K562 treated with DMSO at 1 percent for 12 hours (cell line): ENCODE data around the gene MBD3L1. TPM values are rescaled to one million over a fixed set of nuclear protein-coding genes. Genes with fewer than 3 reads are reported as not detected.

Source experiments
- total RNA-seq: library from RNA; unstranded; fragments of 300-600 nt; gene quantifications from 2 replicates; pipeline ENCODE4 v1.2.3, GENCODE V29; 2022; ENCODE audit not compliant: insufficient read depth

MBD3L1 gene
- total RNA-seq = not detected in 2 replicates

GRCh38 chr19:8832132-8833021 is at the start of gene MBD3L1, which contains the start of gene ZNF558:
TSS of gene MBD3L1 (plus strand) at chr19:8832377. CDS start at chr19:8842679, 10,302 bp downstream.
TSS of gene ZNF558 (minus strand) at chr19:8832304. CDS start at chr19:8822659, 9,645 bp downstream.

Other genes starting within 250 kb of the MBD3L1 start
- 0.41 TPM in 1 of 2 replicates, not detected in the other for gene ADAMTS10, start 221.7 kb upstream of the MBD3L1 start, total RNA-seq
- not detected in 2 replicates for gene NFILZ, start 201.7 kb upstream of the MBD3L1 start, total RNA-seq
- gene ACTL9, start 133.6 kb upstream of the MBD3L1 start, total RNA-seq = not detected in 2 replicates
- not detected in 2 replicates for gene OR2Z1, start 110.7 kb upstream of the MBD3L1 start, total RNA-seq
- 8.2 and 19.8 TPM in 2 replicates for gene ZNF558, start 73 bp upstream of the MBD3L1 start, total RNA-seq
- not detected in 2 replicates for gene MUC16, start 178.0 kb downstream of the MBD3L1 start, total RNA-seq